ENCODE measurements around the gene SCG5. TPM values are rescaled to one million over a fixed set of nuclear protein-coding genes. Genes with fewer than 3 reads are reported as not detected.

SCG5 gene
- total and polyA plus RNA-seq, 2 of the 13 experiments (the other 11 are each of a cell fraction or from before 2014, with no cell fraction given), result 2.3 to 3.5 TPM

GRCh38 chr15:32669896-32670611 is 28.5 kb downstream of the SCG5 start (continued):
- TF ChIP-seq RXRB (CRISPR knock-in tag; IDR thresholded peaks at IDR 0.05; ENCODE audit: borderline replicate concordance), result 0 out of 2 replicates have a peak, but pooled peaks have one; percentile 12
- no peak for TF ChIP-seq MZF1 (CRISPR knock-in tag; IDR thresholded peaks at IDR 0.05; ENCODE audit: borderline replicate concordance)
- TF ChIP-seq BCL6 (CRISPR knock-in tag; IDR thresholded peaks at IDR 0.05), result peak; percentile 58; the same call in 1 of the 2 replicates
- no peak for TF ChIP-seq CERS6 (CRISPR knock-in tag; IDR thresholded peaks at IDR 0.05)
- TF ChIP-seq ZNF816 (CRISPR knock-in tag; IDR thresholded peaks at IDR 0.05; ENCODE audit: borderline replicate concordance), result no peak
- no peak for TF ChIP-seq GPN1 (CRISPR knock-in tag; IDR thresholded peaks at IDR 0.05; ENCODE audit: borderline replicate concordance)
- TF ChIP-seq ISL2 (CRISPR knock-in tag; IDR thresholded peaks at IDR 0.05), result peak; percentile 21; the same call in 1 of the 2 replicates
- TF ChIP-seq ZNF496 (CRISPR knock-in tag; IDR thresholded peaks at IDR 0.05; ENCODE audit: insufficient replicate concordance), result no peak
- peak; percentile 28; the same call in 1 of the 2 replicates for TF ChIP-seq ZBTB10 (CRISPR knock-in tag; IDR thresholded peaks at IDR 0.05; ENCODE audit: borderline replicate concordance)
- no peak for TF ChIP-seq CREB1 (IDR thresholded peaks at IDR 0.05)
- TF ChIP-seq CREB1 (CRISPR knock-in tag; IDR thresholded peaks at IDR 0.05), result peak; percentile 44; the same call in 1 of the 2 replicates
- TF ChIP-seq FOXA3 (CRISPR knock-in tag; IDR thresholded peaks at IDR 0.05), result 0 out of 2 replicates have a peak, but pooled peaks have one; percentile 14
- no peak for TF ChIP-seq POLR2AphosphoS2 (IDR thresholded peaks at IDR 0.05; ENCODE audit: low read depth, low read length)
- TF ChIP-seq ATF7 (IDR thresholded peaks at IDR 0.05), result no peak
- TF ChIP-seq ATF7 (CRISPR knock-in tag; IDR thresholded peaks at IDR 0.05), result no peak
- TF ChIP-seq YY1 (IDR thresholded peaks at IDR 0.05; ENCODE audit: insufficient read depth, insufficient replicate concordance, low read depth, low read length), result no peak
- TF ChIP-seq MAFK (conservative IDR thresholded peaks at IDR 0.05 in 1 of 2, IDR thresholded peaks at IDR 0.05 in 1 of 2; ENCODE audit: low read length in 2 of 2), result peak in 1 of 2 experiments; percentile 43; a peak in 1 of 4 replicates
- no peak for TF ChIP-seq NR2F6 (IDR thresholded peaks at IDR 0.05)
- peak; percentile 50; the same call in 1 of the 2 replicates for TF ChIP-seq NR2F6 (CRISPR knock-in tag; IDR thresholded peaks at IDR 0.05)
- peak; percentile 16; the same call in 1 of the 2 replicates for TF ChIP-seq NR2F2 (IDR thresholded peaks at IDR 0.05; ENCODE audit: borderline replicate concordance, low read depth)
- TF ChIP-seq ZNF460 (CRISPR knock-in tag; IDR thresholded peaks at IDR 0.05; ENCODE audit: borderline replicate concordance), result no peak
- TF ChIP-seq KMT2A (CRISPR knock-in tag; IDR thresholded peaks at IDR 0.05), result no peak
- no peak for TF ChIP-seq SOX6 (IDR thresholded peaks at IDR 0.05)
- peak; percentile 73 for TF ChIP-seq SOX6 (CRISPR knock-in tag; IDR thresholded peaks at IDR 0.05)
- peak; percentile 69; the same call in 1 of the 2 replicates for TF ChIP-seq NCOA2 (CRISPR knock-in tag; IDR thresholded peaks at IDR 0.05)
- TF ChIP-seq ZNF138 (CRISPR knock-in tag; IDR thresholded peaks at IDR 0.05; ENCODE audit: low read depth), result no peak
- TF ChIP-seq GTF3A (CRISPR knock-in tag; conservative IDR thresholded peaks at IDR 0.05), result no peak
- TF ChIP-seq PRMT3 (CRISPR knock-in tag; IDR thresholded peaks at IDR 0.05; ENCODE audit: borderline replicate concordance, low read depth), result no peak
- TF ChIP-seq TAF1 (CRISPR knock-in tag; IDR thresholded peaks at IDR 0.05), result no peak
- no peak for TF ChIP-seq ZNF335 (CRISPR knock-in tag; IDR thresholded peaks at IDR 0.05)
- TF ChIP-seq IRF2 (CRISPR knock-in tag; IDR thresholded peaks at IDR 0.05), result no peak
